SK-N-SH (cell line): ENCODE measurements around the gene FBXO42. TPM values are rescaled to one million over a fixed set of nuclear protein-coding genes. Genes with fewer than 3 reads are reported as not detected.

Experiments used
- CTCF ChIA-PET: fragments of 300-600, 350-600 bp; formaldehyde crosslinking; extraction: SDS; loops from one replicate; lab custom pipeline; 2021; lab: Yijun Ruan, JAX
- POLR2A ChIA-PET: fragments of 350-600 bp; sonication (Branson Sonifier 250); formaldehyde crosslinking; extraction: SDS; loops from one replicate; lab custom pipeline; 2020; ENCODE audit warnings: antibody characterized with exemption, inconsistent platforms; lab: Yijun Ruan, JAX
- DNase-seq: peaks from one replicate; pipeline ENCODE4 v3.0.0; 2012
- H2AFZ ChIP-seq: fragments of 200-600 bp; sonication (generic); 2 replicates; pipeline ENCODE4 v1.8.1; 2016; ENCODE audit warnings: antibody characterized with exemption, mild to moderate bottlenecking, low read depth
- H3F3A ChIP-seq: fragments of 200-600 bp; sonication (generic); replicated peaks from 2 replicates; pipeline ENCODE3; 2016; ENCODE audit warnings: antibody characterized with exemption, mild to moderate bottlenecking; ENCODE audit not compliant: insufficient read depth
- H3K27ac ChIP-seq, 2 experiments: fragments of 200-500 bp in 1 of 2; fragments of 200-600 bp in 1 of 2; sonication (Bioruptor generic) in 1 of 2; sonication (generic), shearing (Covaris generic) in 1 of 2; 2 replicates each; pipeline versions ENCODE4 v1.5.1 to v1.6.1; 2014 to 2016; ENCODE audit warnings: low read depth in 2 of 2, inconsistent platforms in 1 of 2, low read length in 1 of 2, mild to moderate bottlenecking in 1 of 2, mixed read lengths in 1 of 2
- H3K27me3 ChIP-seq: fragments of 200-600 bp; sonication (generic), shearing (Covaris generic); 2 replicates; pipeline ENCODE4 v1.6.1; 2016; ENCODE audit warnings: mixed run types; ENCODE audit not compliant: insufficient read depth
- H3K36me3 ChIP-seq, 2 experiments: fragments of 200-500 bp in 1 of 2; fragments of 200-600 bp in 1 of 2; sonication (Bioruptor generic) in 1 of 2; sonication (generic) in 1 of 2; replicated peaks in 1 of 2; 2 replicates each; pipeline versions ENCODE3 to v1.5.1; 2014 to 2016; ENCODE audit warnings: low read length in 1 of 2, mild to moderate bottlenecking in 1 of 2; ENCODE audit not compliant: insufficient read depth in 2 of 2, control insufficient read depth in 1 of 2
- H3K4me1 ChIP-seq, 2 experiments: fragments of 200-500 bp in 1 of 2; fragments of 200-600 bp in 1 of 2; sonication (Bioruptor generic) in 1 of 2; sonication (generic), shearing (Covaris generic) in 1 of 2; 2 replicates each; pipeline versions ENCODE4 v1.5.1 to v1.6.1; 2014 to 2016; ENCODE audit warnings: low read depth in 1 of 2, low read length in 1 of 2, mixed run types in 1 of 2; ENCODE audit not compliant: insufficient read depth in 2 of 2, control insufficient read depth in 1 of 2
- H3K4me2 ChIP-seq: fragments of 200-600 bp; sonication (generic), shearing (Covaris generic); 2 replicates; pipeline ENCODE4 v1.6.1; 2017; ENCODE audit warnings: mixed run types
- H3K4me3 ChIP-seq, 2 experiments: fragments of 200-500 bp in 1 of 2; fragments of 200-600 bp in 1 of 2; sonication (Bioruptor generic) in 1 of 2; sonication (generic), shearing (Covaris generic) in 1 of 2; 2 replicates each; pipeline versions ENCODE4 v1.5.1 to v1.8.1; 2014 to 2016; ENCODE audit warnings: low read depth in 2 of 2, inconsistent platforms in 1 of 2, low read length in 1 of 2, mild to moderate bottlenecking in 1 of 2, mixed read lengths in 1 of 2, moderate library complexity in 1 of 2
- H3K79me2 ChIP-seq: fragments of 200-600 bp; sonication (generic); 2 replicates; pipeline ENCODE4 v1.8.1; 2017; ENCODE audit warnings: mild to moderate bottlenecking; ENCODE audit not compliant: insufficient read depth
- H3K9ac ChIP-seq: fragments of 200-600 bp; sonication (generic); 2 replicates; pipeline ENCODE4 v1.6.1; 2017; ENCODE audit warnings: mixed run types
- H3K9me2 ChIP-seq: fragments of 200-600 bp; sonication (generic); 2 replicates; pipeline ENCODE4 v1.6.1; 2017; ENCODE audit warnings: mixed run types
- H3K9me3 ChIP-seq: fragments of 200-600 bp; sonication (generic); 2 replicates; pipeline ENCODE4 v1.6.1; 2017; ENCODE audit warnings: mixed run types, mild to moderate bottlenecking, moderate library complexity
- H4K20me1 ChIP-seq: fragments of 200-600 bp; sonication (generic); 2 replicates; pipeline ENCODE4 v1.6.1; 2017; ENCODE audit warnings: mild to moderate bottlenecking, mixed run types; ENCODE audit not compliant: insufficient read depth
- CHD2 ChIP-seq: fragments of 150-350 bp; IDR thresholded peaks from 2 replicates; pipeline ENCODE4 v1.6.1; 2018; ENCODE audit warnings: low read length; ENCODE audit not compliant: partially characterized antibody
- ELF1 ChIP-seq: IDR thresholded peaks from 2 replicates; pipeline ENCODE4 v1.4.0; 2012
- EP300 ChIP-seq, 2 experiments: IDR thresholded peaks; 2 replicates each; pipeline versions ENCODE4 v1.4.0 to v1.6.1; 2012; ENCODE audit warnings: borderline replicate concordance in 1 of 2, low read depth in 1 of 2, low read length in 1 of 2
- EZH2phosphoT487 ChIP-seq: fragments of 200-600 bp; sonication (generic); IDR thresholded peaks from 2 replicates; pipeline ENCODE4 v1.6.1; 2017; ENCODE audit warnings: low read depth, mixed run types, mild to moderate bottlenecking, antibody characterized with exemption, moderate library complexity, borderline replicate concordance
- FOXJ3 ChIP-seq: sonication (generic); formaldehyde crosslinking; IDR thresholded peaks from 2 replicates; pipeline ENCODE4 v1.5.1; 2020; ENCODE audit warnings: mild to moderate bottlenecking, missing genetic modification reagents
- GABPA ChIP-seq: IDR thresholded peaks from 2 replicates; pipeline ENCODE4 v1.4.0; 2012; ENCODE audit warnings: low read depth, mild to moderate bottlenecking
- IRF3 ChIP-seq: fragments of 150-350 bp; IDR thresholded peaks from 2 replicates; pipeline ENCODE4 v1.6.1; 2016; ENCODE audit warnings: mild to moderate bottlenecking, low read depth, low read length
- JUND ChIP-seq: IDR thresholded peaks from 2 replicates; pipeline ENCODE4 v1.4.0; 2012
- MXI1 ChIP-seq: IDR thresholded peaks from 2 replicates; pipeline ENCODE4 v1.6.1; 2012; ENCODE audit warnings: mild to moderate bottlenecking, low read depth, low read length, improper control_type of control experiment
- NRF1 ChIP-seq: IDR thresholded peaks from 2 replicates; pipeline ENCODE4 v1.6.1; 2012; ENCODE audit warnings: low read depth, mild to moderate bottlenecking, low read length
- POLR2AphosphoS5 ChIP-seq: IDR thresholded peaks from 2 replicates; pipeline ENCODE4 v1.6.1; 2012; ENCODE audit warnings: low read depth, low read length
- RCOR1 ChIP-seq: fragments of 150-350 bp; IDR thresholded peaks from 2 replicates; pipeline ENCODE4 v1.6.1; 2017; ENCODE audit warnings: antibody characterized with exemption, low read length
- RFX5 ChIP-seq: IDR thresholded peaks from 2 replicates; pipeline ENCODE4 v1.6.1; 2012; ENCODE audit warnings: mild to moderate bottlenecking, improper control_type of control experiment, low read length
- SMC3 ChIP-seq: IDR thresholded peaks from 2 replicates; pipeline ENCODE4 v1.6.1; 2012; ENCODE audit warnings: low read depth, low read length, improper control_type of control experiment
- TAF1 ChIP-seq: IDR thresholded peaks from 2 replicates; pipeline ENCODE4 v1.6.1; 2012; ENCODE audit warnings: low read depth, mild to moderate bottlenecking, low read length, moderate library complexity, borderline replicate concordance
- TCF12 ChIP-seq: IDR thresholded peaks from 2 replicates; pipeline ENCODE4 v1.4.0; 2012
- USF2 ChIP-seq: fragments of 150-350 bp; IDR thresholded peaks from 2 replicates; pipeline ENCODE4 v1.6.1; 2017; ENCODE audit warnings: antibody characterized with exemption, low read length, low read depth, borderline replicate concordance
- YY1 ChIP-seq: IDR thresholded peaks from 2 replicates; pipeline ENCODE4 v1.4.0; 2012; ENCODE audit warnings: low read depth, mild to moderate bottlenecking
- ZBTB33 ChIP-seq: IDR thresholded peaks from 2 replicates; pipeline ENCODE4 v1.4.0; 2012; ENCODE audit warnings: low read depth, borderline replicate concordance
- WGBS: methylation state at CpG from one replicate; pipeline ENCODE4 v1.1.6; 2017; ENCODE audit warnings: low lambda C conversion rate; 5-methylcytosine and 5-hydroxymethylcytosine counted together
- polyA plus RNA-seq, 3 experiments: library from polyadenylated mRNA; depleted of rRNA; stranded (reverse); fragments of >200 nt; gene quantifications; 2 replicates each; pipeline ENCODE4 v1.2.3, GENCODE V29; 2012

Gene FBXO42
- polyA plus RNA-seq, 1 of the 3 experiments (the other 2 are of a cell fraction): 8.6 TPM

- no peak for DNase-seq
- peaks cover 7% of the 10 kb centered on the region for H3F3A ChIP-seq
- H3K4me2 ChIP-seq: no peak overlapping the region
- H3K9ac ChIP-seq: no peak overlapping the region
- H3K79me2 ChIP-seq: no peaks in the 10 kb centered on the region
- peaks cover 20 to 44% of the 10 kb centered on the region in 2 experiments for H3K4me1 ChIP-seq
- H3K9me2 ChIP-seq: no peaks in the 10 kb centered on the region
- no peaks in the 10 kb centered on the region for H4K20me1 ChIP-seq
- no peaks in the 10 kb centered on the region for H3K9me3 ChIP-seq
- H3K27ac ChIP-seq: no peak overlapping the region; a peak in 1 of 4 replicates
- ChIA-PET CTCF (interaction anchor here (0.6 to 5.8 kb wide), 24 partner anchors 8 to 382 kb away, joined by 3 to 94 read pairs (median 6); partner anchors contain the start of genes ARHGEF19, FAM131C, FBXO42 and SZRD1), POLR2A (no interaction called here)
- WGBS: 71% methylated on average over 8 of the region's 8 CpGs
- no peaks in the 10 kb centered on the region for H3K27me3 ChIP-seq
- H3K36me3 ChIP-seq: peaks cover 7 to 10% of the 10 kb centered on the region in 2 experiments
- no peak overlapping the region; a peak in 1 of 4 replicates for H3K4me3 ChIP-seq
- no peak for TF ChIP-seq JUND
- TF ChIP-seq USF2: no peak
- no peak for TF ChIP-seq EZH2phosphoT487
- TF ChIP-seq SMC3: no peak
- no peak for TF ChIP-seq IRF3
- TF ChIP-seq EP300 (IDR thresholded peaks at IDR 0.05; ENCODE audit: borderline replicate concordance in 1 of 2, low read depth in 1 of 2, low read length in 1 of 2): no peak
- no peak for TF ChIP-seq TCF12
- TF ChIP-seq TAF1: no peak
- no peak for TF ChIP-seq MXI1
- TF ChIP-seq NRF1: no peak
- TF ChIP-seq ZBTB33: no peak
- TF ChIP-seq ELF1: no peak
- no peak for TF ChIP-seq POLR2AphosphoS5
- TF ChIP-seq CHD2: no peak
- TF ChIP-seq GABPA: no peak
- TF ChIP-seq YY1: no peak
- TF ChIP-seq RCOR1: no peak
- TF ChIP-seq FOXJ3 (CRISPR knock-in tag): no peak
- TF ChIP-seq RFX5: no peak
- no peak overlapping the region for H2AFZ ChIP-seq
These were observed 107.5 kb downstream of the FBXO42 start for GRCh38 chr1:16244650-16245285.
